ENCODE measurements around the gene KIF1A. TPM values are rescaled to one million over a fixed set of nuclear protein-coding genes. Genes with fewer than 3 reads are reported as not detected.

KIF1A gene
- total RNA-seq, 2 experiments from 2014 or later = 9.0 to 10.2 TPM

DNA sequence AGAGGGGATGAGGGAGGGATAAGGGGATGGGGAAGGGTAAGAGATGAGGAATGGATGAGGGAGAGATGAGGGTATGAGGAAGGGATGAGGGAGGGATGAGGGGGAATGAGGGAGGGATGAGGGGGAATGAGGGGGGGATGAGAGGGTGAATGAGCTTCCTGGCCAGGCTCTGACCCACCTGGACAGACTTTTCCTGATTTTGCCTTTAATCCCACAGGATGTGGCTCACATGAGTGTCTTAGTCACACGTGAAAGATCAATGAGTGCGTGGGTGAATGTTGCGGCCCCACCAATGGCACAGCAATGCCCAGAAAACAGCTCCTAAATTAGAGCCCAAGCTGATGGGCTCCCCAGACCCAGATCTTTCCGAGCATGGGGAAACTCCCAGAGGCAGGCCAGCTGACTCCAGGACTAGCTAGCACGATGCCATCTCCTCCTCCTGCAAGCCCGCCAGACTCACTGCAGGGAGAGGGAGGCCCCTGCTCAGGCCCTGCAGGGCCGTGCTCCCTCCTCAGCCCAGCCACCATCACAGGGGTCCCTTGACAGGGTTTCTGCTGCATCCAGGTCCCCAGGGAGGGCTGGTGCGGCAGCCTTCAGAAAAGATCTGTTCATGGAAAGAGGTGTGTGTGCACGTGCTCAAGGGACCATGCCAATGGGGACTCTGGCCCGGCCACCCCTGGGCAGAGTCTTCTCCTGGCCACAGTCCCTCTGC, 87.0 kb downstream of the KIF1A start:
- intact Hi-C loops (cut with micrococcal nuclease) = no loop called here
- no peak for ATAC-seq
- ChIA-PET POLR2A (no interaction called here), CTCF (interaction anchor here (0.6 to 1.1 kb wide), 2 partner anchors 124 to 167 kb away, joined by 3 read pairs; no protein-coding TSS in a partner anchor)
- H3K4me3 Mint-ChIP-seq = no peak overlapping the region
- H3K4me1 Mint-ChIP-seq (ENCODE audit: low read depth) = no peaks in the 10 kb centered on the region
- DNase-seq = no peak
- no peaks in the 10 kb centered on the region for H3K9me3 Mint-ChIP-seq
- no peaks in the 10 kb centered on the region for H3K27me3 Mint-ChIP-seq
- no peaks in the 10 kb centered on the region for H3K36me3 Mint-ChIP-seq (ENCODE audit: low read depth)
- H3K27ac Mint-ChIP-seq = no peak overlapping the region
- TF ChIP-seq, protein P1, sequence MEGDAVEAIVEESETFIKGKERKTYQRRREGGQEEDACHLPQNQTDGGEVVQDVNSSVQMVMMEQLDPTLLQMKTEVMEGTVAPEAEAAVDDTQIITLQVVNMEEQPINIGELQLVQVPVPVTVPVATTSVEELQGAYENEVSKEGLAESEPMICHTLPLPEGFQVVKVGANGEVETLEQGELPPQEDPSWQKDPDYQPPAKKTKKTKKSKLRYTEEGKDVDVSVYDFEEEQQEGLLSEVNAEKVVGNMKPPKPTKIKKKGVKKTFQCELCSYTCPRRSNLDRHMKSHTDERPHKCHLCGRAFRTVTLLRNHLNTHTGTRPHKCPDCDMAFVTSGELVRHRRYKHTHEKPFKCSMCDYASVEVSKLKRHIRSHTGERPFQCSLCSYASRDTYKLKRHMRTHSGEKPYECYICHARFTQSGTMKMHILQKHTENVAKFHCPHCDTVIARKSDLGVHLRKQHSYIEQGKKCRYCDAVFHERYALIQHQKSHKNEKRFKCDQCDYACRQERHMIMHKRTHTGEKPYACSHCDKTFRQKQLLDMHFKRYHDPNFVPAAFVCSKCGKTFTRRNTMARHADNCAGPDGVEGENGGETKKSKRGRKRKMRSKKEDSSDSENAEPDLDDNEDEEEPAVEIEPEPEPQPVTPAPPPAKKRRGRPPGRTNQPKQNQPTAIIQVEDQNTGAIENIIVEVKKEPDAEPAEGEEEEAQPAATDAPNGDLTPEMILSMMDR (IDR thresholded peaks at IDR 0.05) = no peak

DNA sequence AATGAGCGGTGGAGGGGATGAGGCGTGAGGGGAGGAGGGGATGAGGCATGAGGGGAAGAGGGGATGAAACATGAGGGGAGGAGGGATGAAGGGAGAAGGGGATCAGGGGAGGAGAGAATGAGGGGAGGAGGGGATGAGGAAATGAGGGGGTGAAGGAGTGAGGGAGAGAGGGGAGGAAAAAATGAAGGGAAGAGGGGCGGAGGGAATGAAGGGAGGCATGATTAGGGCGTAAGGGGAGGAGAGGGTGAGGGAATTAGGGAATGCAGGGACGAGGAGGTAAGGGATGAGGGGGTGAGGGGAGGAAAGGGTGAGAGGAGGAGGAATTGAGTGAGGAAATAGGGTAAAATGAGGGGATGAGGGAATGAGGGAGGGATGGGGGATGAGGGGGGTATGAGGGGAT, 87.8 kb downstream of the KIF1A start:
- H3K27me3 Mint-ChIP-seq = no peaks in the 10 kb centered on the region
- intact Hi-C loops (cut with micrococcal nuclease) = no loop called here
- H3K4me1 Mint-ChIP-seq (ENCODE audit: low read depth) = no peaks in the 10 kb centered on the region
- H3K4me3 Mint-ChIP-seq = no peak overlapping the region
- H3K36me3 Mint-ChIP-seq (ENCODE audit: low read depth) = no peaks in the 10 kb centered on the region
- no peak for ATAC-seq
- no peak overlapping the region for H3K27ac Mint-ChIP-seq
- ChIA-PET POLR2A (interaction anchor here (0.6 kb wide), 1 partner anchor 141 kb away, joined by 3 read pairs; no protein-coding TSS in a partner anchor), CTCF (no interaction called here)
- DNase-seq = no peak
- no peaks in the 10 kb centered on the region for H3K9me3 Mint-ChIP-seq
- TF ChIP-seq, protein P1 (IDR thresholded peaks at IDR 0.05) = no peak

DNA sequence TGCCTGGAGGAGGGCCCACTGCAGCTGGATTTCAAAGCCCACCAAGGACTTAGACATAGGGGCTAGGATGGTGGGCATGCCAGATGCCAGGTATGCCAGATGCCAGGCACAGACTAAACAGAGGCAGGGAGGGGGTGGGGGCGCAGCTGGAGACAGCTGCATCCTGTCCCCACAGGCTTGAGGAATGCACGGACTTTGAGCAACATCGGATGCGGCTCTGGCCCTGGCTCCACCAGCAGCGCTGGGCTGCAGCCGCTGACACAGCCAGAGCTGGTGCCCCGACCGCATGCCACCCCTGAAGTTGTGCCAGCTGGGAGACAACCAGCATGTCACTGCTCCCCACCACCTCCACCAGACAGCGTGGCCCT, 88.9 kb downstream of the KIF1A start:
- ATAC-seq (no peak), DNase-seq (no peak)
- TF ChIP-seq, protein P1 (IDR thresholded peaks at IDR 0.05) = no peak
- Mint-ChIP-seq H3K27me3 (no peaks in the 10 kb centered on the region), H3K9me3 (no peaks in the 10 kb centered on the region), H3K4me1 (ENCODE audit: low read depth) (no peaks in the 10 kb centered on the region), H3K4me3 (no peak overlapping the region), H3K27ac (no peak overlapping the region), H3K36me3 (ENCODE audit: low read depth) (no peaks in the 10 kb centered on the region)
- POLR2A ChIA-PET = interaction anchor here (1.2 kb wide), 1 partner anchor 64 kb away, joined by 3 read pairs; no protein-coding TSS in a partner anchor
- CTCF ChIA-PET = no interaction called here
- intact Hi-C loops (cut with micrococcal nuclease) = no loop called here

DNA sequence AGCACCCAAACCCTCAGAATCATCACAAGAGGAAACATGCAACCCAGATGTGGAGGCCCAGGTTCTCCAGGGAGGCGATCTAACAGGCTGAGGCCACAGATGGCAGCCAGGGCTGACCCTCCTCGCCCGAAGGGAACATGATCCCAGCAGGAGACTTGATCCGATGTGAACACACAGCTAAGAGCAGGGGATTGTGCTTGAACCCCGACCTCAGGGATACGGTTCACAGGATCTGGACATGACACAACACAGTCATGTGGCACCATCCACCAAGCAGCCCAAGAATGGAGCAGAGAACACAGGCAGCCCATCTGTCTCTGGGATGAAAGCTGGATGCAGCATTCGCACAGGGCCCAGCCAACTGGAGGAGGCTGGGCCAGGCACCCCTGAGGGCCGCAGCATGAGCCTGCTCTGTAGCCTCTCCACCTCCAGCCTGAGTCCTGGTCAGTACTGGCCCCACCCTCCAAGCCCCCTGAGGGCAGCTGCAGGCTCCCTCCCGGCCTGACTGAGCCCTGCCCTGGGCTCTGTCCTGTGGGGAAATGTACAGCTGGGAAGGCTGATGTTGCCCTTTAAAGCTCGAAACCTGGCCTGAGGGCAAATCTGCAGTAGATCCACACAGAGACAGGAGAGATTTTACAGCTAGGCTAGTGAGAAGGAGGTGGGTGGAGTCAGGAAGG, 89.4 kb downstream of the KIF1A start:
- CTCF ChIA-PET = no interaction called here
- no peak for ATAC-seq
- POLR2A ChIA-PET = interaction anchor here (1.2 kb wide), 1 partner anchor 63 kb away, joined by 3 read pairs; no protein-coding TSS in a partner anchor

More for the DNA sequence above, 89.4 kb downstream of the KIF1A start:
- Mint-ChIP-seq H3K9me3 (no peaks in the 10 kb centered on the region), H3K27me3 (no peaks in the 10 kb centered on the region), H3K4me1 (ENCODE audit: low read depth) (no peaks in the 10 kb centered on the region), H3K4me3 (no peak overlapping the region), H3K27ac (no peak overlapping the region), H3K36me3 (ENCODE audit: low read depth) (no peaks in the 10 kb centered on the region)
- intact Hi-C loops (cut with micrococcal nuclease) = no loop called here
- TF ChIP-seq, protein P1 (IDR thresholded peaks at IDR 0.05) = no peak
- no peak for DNase-seq
